ENCODE results near the gene ACTR5. TPM values are rescaled to one million over a fixed set of nuclear protein-coding genes. Genes with fewer than 3 reads are reported as not detected.
"Not testable (repeated sequence)": the region's sequence is repeated elsewhere in the genome, so short reads cannot be mapped to it uniquely, and the experiment has no call there.

The ACTR5 gene
- total RNA-seq, 1 donor from 2014 or later, result 17.3 TPM

- Mint-ChIP-seq H3K4me3 (ENCODE audit: unreplicated experiment) (no peak overlapping the region), H3K27me3 (ENCODE audit: unreplicated experiment) (no peaks in the 10 kb centered on the region), H3K9me3 (ENCODE audit: unreplicated experiment) (no peaks in the 10 kb centered on the region), H3K27ac (ENCODE audit: unreplicated experiment) (no peak overlapping the region), H3K4me1 (ENCODE audit: unreplicated experiment) (no peaks in the 10 kb centered on the region), H3K36me3 (ENCODE audit: low read depth, unreplicated experiment) (no peaks in the 10 kb centered on the region)
- TF ChIP-seq, protein P1, sequence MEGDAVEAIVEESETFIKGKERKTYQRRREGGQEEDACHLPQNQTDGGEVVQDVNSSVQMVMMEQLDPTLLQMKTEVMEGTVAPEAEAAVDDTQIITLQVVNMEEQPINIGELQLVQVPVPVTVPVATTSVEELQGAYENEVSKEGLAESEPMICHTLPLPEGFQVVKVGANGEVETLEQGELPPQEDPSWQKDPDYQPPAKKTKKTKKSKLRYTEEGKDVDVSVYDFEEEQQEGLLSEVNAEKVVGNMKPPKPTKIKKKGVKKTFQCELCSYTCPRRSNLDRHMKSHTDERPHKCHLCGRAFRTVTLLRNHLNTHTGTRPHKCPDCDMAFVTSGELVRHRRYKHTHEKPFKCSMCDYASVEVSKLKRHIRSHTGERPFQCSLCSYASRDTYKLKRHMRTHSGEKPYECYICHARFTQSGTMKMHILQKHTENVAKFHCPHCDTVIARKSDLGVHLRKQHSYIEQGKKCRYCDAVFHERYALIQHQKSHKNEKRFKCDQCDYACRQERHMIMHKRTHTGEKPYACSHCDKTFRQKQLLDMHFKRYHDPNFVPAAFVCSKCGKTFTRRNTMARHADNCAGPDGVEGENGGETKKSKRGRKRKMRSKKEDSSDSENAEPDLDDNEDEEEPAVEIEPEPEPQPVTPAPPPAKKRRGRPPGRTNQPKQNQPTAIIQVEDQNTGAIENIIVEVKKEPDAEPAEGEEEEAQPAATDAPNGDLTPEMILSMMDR (IDR thresholded peaks at IDR 0.05; ENCODE audit: unreplicated experiment), result peak; percentile 66
- DNase-seq (ENCODE audit: low spot score), result peak; percentile 32
Measured at GRCh38 chr20:38790200-38791053, 42.2 kb downstream of the ACTR5 start.

DNA sequence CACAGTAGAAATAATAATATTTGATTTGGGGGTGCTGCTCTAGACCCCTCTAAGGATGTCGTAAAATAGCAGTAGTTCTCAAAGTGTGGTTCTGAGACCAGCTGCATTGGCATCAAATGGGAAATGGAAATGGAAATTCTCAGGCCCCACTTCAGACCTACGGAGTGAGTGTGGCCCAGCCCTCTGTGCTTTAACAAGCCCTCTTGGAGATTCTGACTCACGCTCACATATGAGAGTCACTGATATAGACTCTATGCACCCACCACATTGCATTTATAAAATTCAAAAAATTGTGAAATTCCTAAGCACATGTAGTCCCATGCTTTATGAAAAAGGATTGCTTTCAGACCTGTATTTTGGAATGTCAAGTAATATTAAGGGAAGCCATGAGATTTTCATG lies 43.0 kb downstream of the ACTR5 start:
- Mint-ChIP-seq H3K36me3 (ENCODE audit: low read depth, unreplicated experiment) (no peaks in the 10 kb centered on the region), H3K9me3 (ENCODE audit: unreplicated experiment) (no peaks in the 10 kb centered on the region), H3K27me3 (ENCODE audit: unreplicated experiment) (no peaks in the 10 kb centered on the region), H3K4me1 (ENCODE audit: unreplicated experiment) (no peaks in the 10 kb centered on the region), H3K4me3 (ENCODE audit: unreplicated experiment) (no peak overlapping the region), H3K27ac (ENCODE audit: unreplicated experiment) (no peak overlapping the region)
- no peak for DNase-seq (ENCODE audit: low spot score)
- TF ChIP-seq, protein P1 (IDR thresholded peaks at IDR 0.05; ENCODE audit: unreplicated experiment), result no peak

- no peaks in the 10 kb centered on the region for H3K9me3 Mint-ChIP-seq (ENCODE audit: unreplicated experiment)
- H3K4me1 Mint-ChIP-seq (ENCODE audit: unreplicated experiment), result peaks cover 3% of the 10 kb centered on the region
- no peaks in the 10 kb centered on the region for H3K36me3 Mint-ChIP-seq (ENCODE audit: low read depth, unreplicated experiment)
- DNase-seq (ENCODE audit: low spot score), result no peak
- TF ChIP-seq, protein P1 (IDR thresholded peaks at IDR 0.05; ENCODE audit: unreplicated experiment), result no peak
- no peaks in the 10 kb centered on the region for H3K27me3 Mint-ChIP-seq (ENCODE audit: unreplicated experiment)
- no peak overlapping the region for H3K27ac Mint-ChIP-seq (ENCODE audit: unreplicated experiment)
- H3K4me3 Mint-ChIP-seq (ENCODE audit: unreplicated experiment), result no peak overlapping the region
Measured at GRCh38 chr20:38791940-38792339, 43.7 kb downstream of the ACTR5 start.

DNA sequence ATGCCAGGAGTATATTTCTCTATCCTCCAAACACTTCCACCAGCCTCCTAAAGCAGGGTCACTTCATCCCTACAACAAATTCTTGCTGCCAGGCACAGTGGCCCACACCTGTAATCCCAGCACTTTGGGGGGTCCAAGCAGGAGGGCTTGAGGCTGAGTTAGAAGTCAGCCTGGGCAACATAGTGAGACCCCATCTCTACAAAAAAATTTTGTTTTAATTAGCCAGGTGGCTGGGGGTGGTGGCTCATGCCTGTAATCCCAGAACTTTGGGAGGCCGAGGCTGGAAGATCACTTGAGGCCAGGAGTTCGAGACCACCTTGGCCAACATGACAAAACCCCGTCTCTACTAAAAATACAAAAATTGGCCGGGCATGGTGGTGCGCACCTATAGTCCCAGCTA lies 45.8 kb downstream of the ACTR5 start:
- H3K27me3 Mint-ChIP-seq (ENCODE audit: unreplicated experiment); DNase-seq (ENCODE audit: low spot score); H3K9me3 Mint-ChIP-seq (ENCODE audit: unreplicated experiment); H3K4me3 Mint-ChIP-seq (ENCODE audit: unreplicated experiment); H3K4me1 Mint-ChIP-seq (ENCODE audit: unreplicated experiment); H3K36me3 Mint-ChIP-seq (ENCODE audit: low read depth, unreplicated experiment); H3K27ac Mint-ChIP-seq (ENCODE audit: unreplicated experiment): not testable (repeated sequence)

DNA sequence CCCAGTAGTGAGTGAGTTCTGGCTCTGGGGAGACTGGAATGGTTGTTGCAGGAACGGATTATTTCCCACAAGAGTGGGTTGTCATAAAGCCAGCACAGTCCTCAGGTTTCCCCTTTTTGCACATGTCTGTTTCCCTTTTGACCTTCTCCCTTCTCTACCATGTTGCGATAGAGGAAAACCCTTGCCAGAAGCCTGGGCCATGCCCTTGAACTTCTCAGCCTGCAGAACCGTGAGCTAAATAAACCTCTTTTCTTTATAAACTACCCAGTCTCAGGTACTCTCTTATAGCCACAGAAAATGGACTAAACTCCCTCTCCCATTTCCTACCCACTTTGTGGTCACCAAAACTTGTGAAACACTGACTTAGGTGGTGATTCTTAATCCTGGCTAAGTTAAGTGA lies 50.0 kb downstream of the ACTR5 start:
- Mint-ChIP-seq H3K27me3 (ENCODE audit: unreplicated experiment) (peaks cover 5% of the 10 kb centered on the region), H3K36me3 (ENCODE audit: low read depth, unreplicated experiment) (no peaks in the 10 kb centered on the region), H3K9me3 (ENCODE audit: unreplicated experiment) (no peaks in the 10 kb centered on the region), H3K4me3 (ENCODE audit: unreplicated experiment) (no peak overlapping the region), H3K27ac (ENCODE audit: unreplicated experiment) (no peak overlapping the region), H3K4me1 (ENCODE audit: unreplicated experiment) (peaks cover 10% of the 10 kb centered on the region)
- DNase-seq (ENCODE audit: low spot score), result no peak
- TF ChIP-seq, protein P1 (IDR thresholded peaks at IDR 0.05; ENCODE audit: unreplicated experiment), result no peak
